ENCODE results near the gene SETBP1.

The SETBP1 gene

GRCh38 chr18:44727291-44727690 is 46.6 kb downstream of the SETBP1 start:
- no peak for DNase-seq (ENCODE audit: extremely low read depth, insufficient read length)
- no peak overlapping the region for H3K4me3 ChIP-seq (replicated peaks; ENCODE audit: low read depth, low read length)
- TF ChIP-seq, protein P1, sequence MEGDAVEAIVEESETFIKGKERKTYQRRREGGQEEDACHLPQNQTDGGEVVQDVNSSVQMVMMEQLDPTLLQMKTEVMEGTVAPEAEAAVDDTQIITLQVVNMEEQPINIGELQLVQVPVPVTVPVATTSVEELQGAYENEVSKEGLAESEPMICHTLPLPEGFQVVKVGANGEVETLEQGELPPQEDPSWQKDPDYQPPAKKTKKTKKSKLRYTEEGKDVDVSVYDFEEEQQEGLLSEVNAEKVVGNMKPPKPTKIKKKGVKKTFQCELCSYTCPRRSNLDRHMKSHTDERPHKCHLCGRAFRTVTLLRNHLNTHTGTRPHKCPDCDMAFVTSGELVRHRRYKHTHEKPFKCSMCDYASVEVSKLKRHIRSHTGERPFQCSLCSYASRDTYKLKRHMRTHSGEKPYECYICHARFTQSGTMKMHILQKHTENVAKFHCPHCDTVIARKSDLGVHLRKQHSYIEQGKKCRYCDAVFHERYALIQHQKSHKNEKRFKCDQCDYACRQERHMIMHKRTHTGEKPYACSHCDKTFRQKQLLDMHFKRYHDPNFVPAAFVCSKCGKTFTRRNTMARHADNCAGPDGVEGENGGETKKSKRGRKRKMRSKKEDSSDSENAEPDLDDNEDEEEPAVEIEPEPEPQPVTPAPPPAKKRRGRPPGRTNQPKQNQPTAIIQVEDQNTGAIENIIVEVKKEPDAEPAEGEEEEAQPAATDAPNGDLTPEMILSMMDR (IDR thresholded peaks at IDR 0.05; ENCODE audit: insufficient read depth, low read length, poor library complexity, severe bottlenecking) = no peak
- H3K27me3 ChIP-seq (replicated peaks; ENCODE audit: control insufficient read depth, insufficient read depth, low read length) = no peaks in the 10 kb centered on the region
- no peaks in the 10 kb centered on the region for H3K36me3 ChIP-seq (ENCODE audit: control insufficient read depth, insufficient read depth, low read length)

- DNase-seq (ENCODE audit: extremely low read depth, insufficient read length) = no peak
- Histone ChIP-seq H3K27me3 (replicated peaks; ENCODE audit: control insufficient read depth, insufficient read depth, low read length) (no peaks in the 10 kb centered on the region), H3K36me3 (ENCODE audit: control insufficient read depth, insufficient read depth, low read length) (no peaks in the 10 kb centered on the region), H3K4me3 (replicated peaks; ENCODE audit: low read depth, low read length) (no peak overlapping the region)
- TF ChIP-seq, protein P1 (IDR thresholded peaks at IDR 0.05; ENCODE audit: insufficient read depth, low read length, poor library complexity, severe bottlenecking) = no peak
Measured at GRCh38 chr18:44729631-44730101, 49.0 kb downstream of the SETBP1 start.

DNA sequence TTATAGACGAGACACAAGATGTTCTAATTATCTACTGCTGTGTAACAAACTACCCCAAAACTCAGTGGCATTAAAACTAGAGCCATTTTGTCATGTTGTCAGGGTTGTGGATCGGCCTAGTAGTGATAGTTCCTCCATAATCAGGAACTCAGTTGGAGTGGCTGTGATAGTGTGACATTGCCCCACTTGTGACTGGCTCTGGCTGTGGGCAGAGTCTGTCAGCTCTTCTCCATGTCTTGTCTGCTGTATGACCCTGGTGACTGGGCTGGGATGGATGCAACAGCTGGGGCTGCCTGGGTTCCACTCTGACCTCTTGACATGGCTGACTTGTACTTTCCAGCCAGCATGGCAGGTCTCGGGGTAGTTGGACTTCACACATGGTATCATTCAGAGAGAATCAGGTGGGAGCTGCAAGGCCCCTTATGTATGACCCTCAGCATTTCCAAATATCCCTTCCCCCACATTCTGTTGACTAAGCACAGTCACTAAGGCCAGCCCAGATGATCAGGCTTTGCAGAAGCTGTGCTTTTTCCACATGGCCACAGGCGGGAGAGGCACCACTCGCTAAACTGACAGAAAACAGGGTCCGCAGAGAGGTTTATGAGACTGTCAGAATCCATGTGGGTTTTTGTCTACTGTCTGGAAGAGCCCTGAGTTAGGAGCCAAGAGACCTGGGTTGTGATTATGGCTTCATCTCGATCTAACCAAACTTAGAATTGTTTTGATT is 50.3 kb downstream of the SETBP1 start:
- TF ChIP-seq, protein P1 (IDR thresholded peaks at IDR 0.05; ENCODE audit: insufficient read depth, low read length, poor library complexity, severe bottlenecking) = no peak
- no peak for DNase-seq (ENCODE audit: extremely low read depth, insufficient read length)
- Histone ChIP-seq H3K27me3 (replicated peaks; ENCODE audit: control insufficient read depth, insufficient read depth, low read length) (no peaks in the 10 kb centered on the region), H3K4me3 (replicated peaks; ENCODE audit: low read depth, low read length) (no peak overlapping the region), H3K36me3 (ENCODE audit: control insufficient read depth, insufficient read depth, low read length) (no peaks in the 10 kb centered on the region)

GRCh38 chr18:44731530-44732237 is 51.0 kb downstream of the SETBP1 start:
- H3K4me3 ChIP-seq (replicated peaks; ENCODE audit: low read depth, low read length) = no peak overlapping the region
- no peak for DNase-seq (ENCODE audit: extremely low read depth, insufficient read length)

GRCh38 chr18:44732238-44732563 is 51.5 kb downstream of the SETBP1 start:
- no peak for DNase-seq (ENCODE audit: extremely low read depth, insufficient read length)
- Histone ChIP-seq H3K27me3 (replicated peaks; ENCODE audit: control insufficient read depth, insufficient read depth, low read length) (no peaks in the 10 kb centered on the region), H3K4me3 (replicated peaks; ENCODE audit: low read depth, low read length) (no peak overlapping the region)

More at GRCh38 chr18:44731530-44732237, 51.0 kb downstream of the SETBP1 start:
- TF ChIP-seq, protein P1 (IDR thresholded peaks at IDR 0.05; ENCODE audit: insufficient read depth, low read length, poor library complexity, severe bottlenecking) = no peak
- Histone ChIP-seq H3K36me3 (ENCODE audit: control insufficient read depth, insufficient read depth, low read length) (no peaks in the 10 kb centered on the region), H3K27me3 (replicated peaks; ENCODE audit: control insufficient read depth, insufficient read depth, low read length) (no peaks in the 10 kb centered on the region)

More at GRCh38 chr18:44732238-44732563, 51.5 kb downstream of the SETBP1 start:
- H3K36me3 ChIP-seq (ENCODE audit: control insufficient read depth, insufficient read depth, low read length) = no peaks in the 10 kb centered on the region
- TF ChIP-seq, protein P1 (IDR thresholded peaks at IDR 0.05; ENCODE audit: insufficient read depth, low read length, poor library complexity, severe bottlenecking) = no peak
